ENCODE measurements around the gene DOC2A.
"Not testable (repeated sequence)": the region's sequence is repeated elsewhere in the genome, so short reads cannot be mapped to it uniquely, and the experiment has no call there.

Gene DOC2A

GRCh38 chr16:30027588-30028437 lies 17.0 kb upstream of the DOC2A start:
- in situ Hi-C loops (cut with HindIII; ENCODE audit: low sequenced_read_pairs) = no loop called here

- in situ Hi-C loops (cut with HindIII; ENCODE audit: low sequenced_read_pairs) = no loop called here
Observed at GRCh38 chr16:30026449-30026848, 15.6 kb upstream of the DOC2A start.

- in situ Hi-C loops (cut with HindIII; ENCODE audit: low sequenced_read_pairs) = no loop called here
Observed at GRCh38 chr16:30025574-30025973, 14.7 kb upstream of the DOC2A start.

GRCh38 chr16:30025156-30025555 lies 14.3 kb upstream of the DOC2A start:
- in situ Hi-C loops (cut with HindIII; ENCODE audit: low sequenced_read_pairs) = no loop called here

GRCh38 chr16:30024451-30024850 lies 13.6 kb upstream of the DOC2A start:
- in situ Hi-C loops (cut with HindIII; ENCODE audit: low sequenced_read_pairs) = no loop called here

- in situ Hi-C loops (cut with HindIII; ENCODE audit: low sequenced_read_pairs) = no loop called here
Observed at GRCh38 chr16:30023586-30023985, 12.8 kb upstream of the DOC2A start.

GRCh38 chr16:30022887-30023286 lies 12.1 kb upstream of the DOC2A start, which contains the start of gene C16orf92:
TSS of gene C16orf92 (plus strand) at chr16:30023198. CDS start at chr16:30023341, 143 bp downstream.
- in situ Hi-C loops (cut with HindIII; ENCODE audit: low sequenced_read_pairs) = no loop called here

- in situ Hi-C loops (cut with HindIII; ENCODE audit: low sequenced_read_pairs) = no loop called here
Observed at GRCh38 chr16:30018731-30019158, 7.9 kb upstream of the DOC2A start.

GRCh38 chr16:30017937-30018336 lies 7.1 kb upstream of the DOC2A start:
- in situ Hi-C loops (cut with HindIII; ENCODE audit: low sequenced_read_pairs) = not testable (repeated sequence)

GRCh38 chr16:30017277-30017656 lies 6.4 kb upstream of the DOC2A start:
- in situ Hi-C loops (cut with HindIII; ENCODE audit: low sequenced_read_pairs) = no loop called here

GRCh38 chr16:30016555-30017276 lies 5.9 kb upstream of the DOC2A start:
- in situ Hi-C loops (cut with HindIII; ENCODE audit: low sequenced_read_pairs) = no loop called here

- in situ Hi-C loops (cut with HindIII; ENCODE audit: low sequenced_read_pairs) = not testable (repeated sequence)
Observed at GRCh38 chr16:30015450-30015849, 4.6 kb upstream of the DOC2A start.

- in situ Hi-C loops (cut with HindIII; ENCODE audit: low sequenced_read_pairs) = not testable (repeated sequence)
Observed at GRCh38 chr16:30012598-30012997, 1.8 kb upstream of the DOC2A start.

GRCh38 chr16:30011714-30012504 lies 1.1 kb upstream of the DOC2A start:
- in situ Hi-C loops (cut with HindIII; ENCODE audit: low sequenced_read_pairs) = no loop called here

GRCh38 chr16:30009990-30010843 lies 610 bp downstream of the DOC2A start:
- in situ Hi-C loops (cut with HindIII; ENCODE audit: low sequenced_read_pairs) = no loop called here

GRCh38 chr16:30009085-30009862 lies 1.6 kb downstream of the DOC2A start:
- in situ Hi-C loops (cut with HindIII; ENCODE audit: low sequenced_read_pairs) = no loop called here

- in situ Hi-C loops (cut with HindIII; ENCODE audit: low sequenced_read_pairs) = no loop called here
Observed at GRCh38 chr16:30007378-30007895, 3.4 kb downstream of the DOC2A start.

- in situ Hi-C loops (cut with HindIII; ENCODE audit: low sequenced_read_pairs) = no loop called here
Observed at GRCh38 chr16:30006659-30007377, 4.0 kb downstream of the DOC2A start.

GRCh38 chr16:30006095-30006473 lies 4.7 kb downstream of the DOC2A start:
- in situ Hi-C loops (cut with HindIII; ENCODE audit: low sequenced_read_pairs) = no loop called here
